GM10266 (cell line): ENCODE results near the gene TANC2.
A peak's percentile ranks its signal among the peaks of the same experiment; 100 is the strongest.

Source experiments
- DNase-seq: peaks from one replicate; pipeline ENCODE4 v3.0.0; 2012; ENCODE audit errors: extremely low spot score
- TF ChIP-seq, protein P1 (sequence below): IDR thresholded peaks from 2 replicates; pipeline ENCODE4 v1.5.1; 2012; ENCODE audit warnings: mild to moderate bottlenecking, low read depth; ENCODE audit not compliant: control insufficient read depth, insufficient read depth; ENCODE audit errors: missing control alignments

The TANC2 gene

DNA sequence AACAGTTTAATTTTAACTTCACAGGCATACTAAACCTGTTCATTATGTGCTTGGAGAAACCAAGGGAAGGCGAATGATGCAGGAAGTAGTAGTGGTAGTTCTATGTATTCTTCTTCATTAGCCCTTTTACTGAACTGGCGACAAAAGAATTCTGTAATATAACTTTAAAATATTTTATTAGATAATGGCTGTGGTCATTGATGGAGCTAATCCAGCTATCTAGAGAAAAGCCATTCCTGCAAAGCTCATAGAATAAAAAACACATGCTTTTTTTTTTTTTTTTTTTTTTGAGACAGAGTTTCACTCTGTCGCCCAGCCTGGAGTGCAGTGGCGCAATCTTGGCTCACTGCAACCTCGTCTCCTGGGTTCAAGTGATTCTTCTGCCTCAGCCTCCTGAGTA lies 23.5 kb downstream of the TANC2 start:
- TF ChIP-seq, protein P1, sequence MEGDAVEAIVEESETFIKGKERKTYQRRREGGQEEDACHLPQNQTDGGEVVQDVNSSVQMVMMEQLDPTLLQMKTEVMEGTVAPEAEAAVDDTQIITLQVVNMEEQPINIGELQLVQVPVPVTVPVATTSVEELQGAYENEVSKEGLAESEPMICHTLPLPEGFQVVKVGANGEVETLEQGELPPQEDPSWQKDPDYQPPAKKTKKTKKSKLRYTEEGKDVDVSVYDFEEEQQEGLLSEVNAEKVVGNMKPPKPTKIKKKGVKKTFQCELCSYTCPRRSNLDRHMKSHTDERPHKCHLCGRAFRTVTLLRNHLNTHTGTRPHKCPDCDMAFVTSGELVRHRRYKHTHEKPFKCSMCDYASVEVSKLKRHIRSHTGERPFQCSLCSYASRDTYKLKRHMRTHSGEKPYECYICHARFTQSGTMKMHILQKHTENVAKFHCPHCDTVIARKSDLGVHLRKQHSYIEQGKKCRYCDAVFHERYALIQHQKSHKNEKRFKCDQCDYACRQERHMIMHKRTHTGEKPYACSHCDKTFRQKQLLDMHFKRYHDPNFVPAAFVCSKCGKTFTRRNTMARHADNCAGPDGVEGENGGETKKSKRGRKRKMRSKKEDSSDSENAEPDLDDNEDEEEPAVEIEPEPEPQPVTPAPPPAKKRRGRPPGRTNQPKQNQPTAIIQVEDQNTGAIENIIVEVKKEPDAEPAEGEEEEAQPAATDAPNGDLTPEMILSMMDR = no peak

DNA sequence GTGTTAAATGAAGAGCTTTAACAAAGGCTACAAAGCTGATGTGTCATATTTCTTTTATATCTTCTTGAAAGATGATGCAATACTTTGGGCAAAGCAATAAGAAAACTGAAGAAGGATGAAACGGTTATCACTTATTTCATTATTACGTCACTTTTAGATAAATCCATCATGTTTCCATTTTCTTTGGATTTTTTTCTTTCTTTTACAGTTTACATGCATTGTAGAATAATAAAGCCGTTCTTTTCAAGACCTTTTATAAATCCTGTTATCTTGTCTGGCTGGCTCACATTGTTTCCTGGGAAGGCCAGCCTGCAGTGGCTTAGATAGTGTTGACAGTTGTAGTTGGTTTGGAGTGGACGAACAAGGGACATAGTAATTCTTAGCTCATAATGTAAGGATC lies 28.9 kb downstream of the TANC2 start:
- TF ChIP-seq, protein P1 = no peak
- no peak for DNase-seq

More for the DNA sequence above, 23.5 kb downstream of the TANC2 start:
- DNase-seq = no peak

DNA sequence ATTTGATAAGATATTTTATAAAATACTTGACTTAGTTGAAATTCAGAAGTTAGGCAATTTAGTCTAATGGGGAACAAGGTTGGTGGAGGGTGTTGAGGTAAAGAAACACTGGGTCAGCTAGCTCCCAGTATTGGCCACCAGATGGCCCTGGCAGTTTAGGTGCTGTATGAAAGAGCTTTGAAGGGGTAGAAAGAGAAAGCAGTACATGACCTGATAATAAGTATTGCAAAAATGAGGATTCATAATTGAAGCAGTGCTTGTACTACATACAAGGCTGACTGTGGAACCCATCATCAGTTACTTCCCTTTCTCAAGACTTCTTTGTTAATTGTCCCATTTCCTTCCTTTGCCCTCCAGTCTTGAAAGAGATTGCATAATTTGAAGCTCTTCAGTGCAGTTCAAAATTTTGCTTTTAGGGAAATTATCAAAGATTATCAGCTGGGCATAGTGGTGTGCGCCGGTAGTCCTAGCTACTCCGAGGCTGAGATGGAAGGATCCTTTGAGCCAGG lies 29.4 kb downstream of the TANC2 start:
- DNase-seq = peak; percentile 10
- TF ChIP-seq, protein P1 = peak; percentile 57

GRCh38 chr17:62996221-62996620 lies 30.2 kb downstream of the TANC2 start:
- TF ChIP-seq, protein P1 = no peak
- DNase-seq = no peak

- no peak for DNase-seq
- TF ChIP-seq, protein P1 = no peak
Measured at GRCh38 chr17:62998166-62998565, 32.1 kb downstream of the TANC2 start.

- DNase-seq = no peak
- TF ChIP-seq, protein P1 = no peak
Measured at GRCh38 chr17:62998665-62999393, 32.8 kb downstream of the TANC2 start.

GRCh38 chr17:62999736-63000135 lies 33.7 kb downstream of the TANC2 start:
- TF ChIP-seq, protein P1 = no peak
- no peak for DNase-seq
